CD4-positive, CD25-positive, alpha-beta regulatory T cell (primary cell): ENCODE results near the gene ZNF268. TPM values are rescaled to one million over a fixed set of nuclear protein-coding genes. Genes with fewer than 3 reads are reported as not detected.
A peak's percentile ranks its signal among the peaks of the same experiment; 100 is the strongest.

ENCODE experiments used
- ATAC-seq, 2 donors: fragments of 150-1000 bp; cut with Tn5 transposase; one replicate each; pipeline ENCODE4 v1.10.0; 2021; ENCODE audit warnings: low read depth in 2 of 2, moderate number of reproducible peaks in 2 of 2, moderate library complexity in 1 of 2
- DNase-seq, 3 donors: peaks; one replicate each; pipeline versions ENCODE4 v3.0.0 to v3.0.0-alpha.2; 2012 to 2022; ENCODE audit warnings: mixed read lengths in 1 of 3
- H3K27ac ChIP-seq: one replicate; pipeline ENCODE4 v1.7.0; 2013; ENCODE audit warnings: mild to moderate bottlenecking, low read length; ENCODE audit not compliant: insufficient read depth, poor library complexity, severe bottlenecking
- H3K27me3 ChIP-seq: one replicate; pipeline ENCODE4 v1.7.0; 2013; ENCODE audit warnings: low read length; ENCODE audit not compliant: control insufficient read depth, insufficient read depth
- H3K36me3 ChIP-seq: one replicate; pipeline ENCODE4 v1.7.0; 2013; ENCODE audit warnings: mild to moderate bottlenecking, low read length, moderate library complexity; ENCODE audit not compliant: control insufficient read depth, insufficient read depth
- H3K4me1 ChIP-seq: 2 replicates; pipeline ENCODE4 v1.7.0; 2013; ENCODE audit warnings: mild to moderate bottlenecking, low read length; ENCODE audit not compliant: insufficient read depth, control insufficient read depth, poor library complexity, severe bottlenecking
- H3K4me3 ChIP-seq: one replicate; pipeline ENCODE4 v1.7.0; 2013; ENCODE audit warnings: low read depth, mild to moderate bottlenecking, low read length, moderate library complexity
- H3K9me3 ChIP-seq, 2 experiments: 1 replicate in 1 of 2; 2 replicates in 1 of 2; pipeline ENCODE4 v1.7.0; 2013; ENCODE audit warnings: low read length in 2 of 2, mild to moderate bottlenecking in 1 of 2, moderate library complexity in 1 of 2; ENCODE audit not compliant: control insufficient read depth in 2 of 2
- H3K27ac Mint-ChIP-seq, 3 donors: one replicate each; pipeline ENCODE4 v1.8.0; 2020 to 2022; ENCODE audit warnings: mild to moderate bottlenecking in 3 of 3, mixed read lengths in 3 of 3, moderate library complexity in 2 of 3
- H3K27me3 Mint-ChIP-seq: one replicate; pipeline ENCODE4 v1.8.0; 2022; ENCODE audit warnings: mild to moderate bottlenecking, mixed read lengths
- H3K36me3 Mint-ChIP-seq: one replicate; pipeline ENCODE4 v1.8.0; 2020; ENCODE audit warnings: mixed read lengths
- H3K4me1 Mint-ChIP-seq, 4 donors: one replicate each; pipeline ENCODE4 v1.8.0; 2020 to 2022; ENCODE audit warnings: mixed read lengths in 4 of 4, mild to moderate bottlenecking in 1 of 4
- H3K4me3 Mint-ChIP-seq, 4 donors: one replicate each; pipeline ENCODE4 v1.8.0; 2020 to 2022; ENCODE audit warnings: mild to moderate bottlenecking in 4 of 4, mixed read lengths in 4 of 4, moderate library complexity in 3 of 4
- H3K9me3 Mint-ChIP-seq, 7 donors: one replicate each; pipeline ENCODE4 v1.8.0; 2020 to 2022; ENCODE audit warnings: mixed read lengths in 7 of 7, mild to moderate bottlenecking in 3 of 7, moderate library complexity in 2 of 7
- polyA plus RNA-seq, 4 donors: library from polyadenylated mRNA; unstranded; fragments of 300-500 nt; fragmentation: Illumina TruSeq; gene quantifications; one replicate each; pipeline ENCODE4 v1.2.3, GENCODE V29; 2021
- total RNA-seq: library from RNA; stranded (reverse); gene quantifications from one replicate; pipeline ENCODE4 v1.2.3, GENCODE V29; 2022

ZNF268 gene
- total and polyA plus RNA-seq, 5 donors from 2014 or later = 8.0 to 21.1 (median 14.2) TPM

DNA sequence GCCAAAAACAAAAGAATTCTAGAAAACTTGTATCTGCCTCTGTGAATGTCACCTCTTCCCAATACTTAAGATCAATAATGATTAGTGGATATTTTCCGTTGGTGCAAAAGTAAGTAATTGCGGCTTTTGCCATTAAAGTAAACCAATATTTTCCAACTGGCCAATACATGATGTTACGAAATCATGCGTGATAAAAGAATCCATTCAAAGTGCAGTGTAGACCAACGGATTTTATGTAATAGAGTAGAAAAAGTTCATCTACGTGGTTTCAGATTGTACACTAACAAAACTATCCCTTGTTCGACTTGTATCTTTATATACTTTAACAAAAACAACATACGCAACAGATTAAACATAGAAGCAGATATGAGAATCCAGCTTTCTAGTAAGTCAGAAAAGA lies 626 bp upstream of the ZNF268 start:
- Mint-ChIP-seq H3K4me1 (peaks cover 0 to 31% (median 18%) of the 10 kb centered on the region in 4 donors), H3K4me3 (peak overlapping the region in 2 of 4 donors; percentile 50 to 69), H3K27ac (peak overlapping the region in 1 of 3 donors; percentile 91), H3K9me3 (peaks cover 3 to 73% (median 35%) of the 10 kb centered on the region in 7 donors), H3K36me3 (peaks cover 34% of the 10 kb centered on the region), H3K27me3 (no peaks in the 10 kb centered on the region)
- H3K9me3 ChIP-seq = peaks cover 38 to 53% of the 10 kb centered on the region in 2 experiments
- H3K27me3 ChIP-seq = no peaks in the 10 kb centered on the region
- no peak for ATAC-seq
- H3K27ac ChIP-seq = no peak overlapping the region
- peak overlapping the region; percentile 89 for H3K4me3 ChIP-seq
- peaks cover 8% of the 10 kb centered on the region for H3K4me1 ChIP-seq
- DNase-seq = no peak
- peaks cover 30% of the 10 kb centered on the region for H3K36me3 ChIP-seq

DNA sequence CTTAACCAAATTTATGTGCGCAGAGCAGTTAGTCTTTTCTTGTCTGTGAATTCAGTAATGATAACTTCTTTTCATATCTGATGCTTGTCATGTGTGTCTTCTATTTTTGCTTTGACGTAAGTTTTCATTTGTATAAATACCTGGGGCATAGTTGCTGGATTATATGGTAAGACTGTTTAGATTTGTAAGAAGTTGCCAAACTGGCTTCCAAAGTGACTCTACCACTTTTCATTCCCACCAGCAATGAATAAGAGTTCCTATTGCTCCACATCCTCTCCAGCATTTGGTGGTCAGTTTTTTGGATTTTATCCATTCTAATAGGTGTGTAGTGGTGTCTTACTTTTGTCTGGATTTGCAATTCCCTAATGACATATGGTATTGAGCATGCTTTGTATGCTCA lies 8.9 kb downstream of the ZNF268 start:
- DNase-seq = no peak
- Mint-ChIP-seq H3K27ac (no peak overlapping the region), H3K9me3 (peaks cover 8 to 94% (median 48%) of the 10 kb centered on the region in 7 donors), H3K36me3 (peaks cover 98% of the 10 kb centered on the region), H3K4me1 (peaks cover 0 to 6% (median 5%) of the 10 kb centered on the region in 4 donors), H3K4me3 (no peak overlapping the region), H3K27me3 (no peaks in the 10 kb centered on the region)
- Histone ChIP-seq H3K9me3 (peaks cover 85 to 100% of the 10 kb centered on the region in 2 experiments), H3K36me3 (peaks cover 99% of the 10 kb centered on the region), H3K4me1 (no peaks in the 10 kb centered on the region), H3K4me3 (no peak overlapping the region), H3K27ac (no peak overlapping the region), H3K27me3 (no peaks in the 10 kb centered on the region)
- ATAC-seq = no peak

DNA sequence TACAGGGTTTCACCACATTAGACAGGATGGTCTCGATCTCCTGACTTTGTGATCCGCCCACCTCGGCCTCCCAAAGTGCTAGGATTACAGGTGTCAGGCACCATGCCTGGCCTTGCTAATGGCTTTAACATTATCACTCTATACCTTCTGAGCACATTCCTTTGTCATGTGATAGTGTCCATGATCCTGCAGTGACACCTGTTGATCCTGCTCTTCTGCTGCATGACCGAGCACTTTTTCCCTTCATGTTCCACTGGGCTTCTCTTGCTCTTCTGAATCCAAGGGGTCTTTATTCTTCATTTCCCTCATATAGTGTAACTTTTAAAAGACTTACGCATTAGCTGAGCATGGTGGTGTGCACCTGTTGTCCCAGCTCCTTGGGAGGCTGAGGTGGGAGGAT lies 11.6 kb downstream of the ZNF268 start:
- no peaks in the 10 kb centered on the region for H3K27me3 Mint-ChIP-seq
- H3K36me3 Mint-ChIP-seq = peaks cover 84% of the 10 kb centered on the region
- H3K27ac Mint-ChIP-seq = no peak overlapping the region
- ATAC-seq (no peak), DNase-seq (no peak)
- H3K4me1 ChIP-seq = no peaks in the 10 kb centered on the region
- H3K9me3 Mint-ChIP-seq = peaks cover 5 to 82% (median 45%) of the 10 kb centered on the region in 7 donors
- H3K27ac ChIP-seq = no peak overlapping the region
- H3K27me3 ChIP-seq = no peaks in the 10 kb centered on the region
- H3K4me3 Mint-ChIP-seq = no peak overlapping the region
- H3K36me3 ChIP-seq = peaks cover 87% of the 10 kb centered on the region
- no peak overlapping the region for H3K4me3 ChIP-seq
- peaks cover 71 to 87% of the 10 kb centered on the region in 2 experiments for H3K9me3 ChIP-seq
- H3K4me1 Mint-ChIP-seq = peaks cover 0 to 4% (median under 1%) of the 10 kb centered on the region in 4 donors

DNA sequence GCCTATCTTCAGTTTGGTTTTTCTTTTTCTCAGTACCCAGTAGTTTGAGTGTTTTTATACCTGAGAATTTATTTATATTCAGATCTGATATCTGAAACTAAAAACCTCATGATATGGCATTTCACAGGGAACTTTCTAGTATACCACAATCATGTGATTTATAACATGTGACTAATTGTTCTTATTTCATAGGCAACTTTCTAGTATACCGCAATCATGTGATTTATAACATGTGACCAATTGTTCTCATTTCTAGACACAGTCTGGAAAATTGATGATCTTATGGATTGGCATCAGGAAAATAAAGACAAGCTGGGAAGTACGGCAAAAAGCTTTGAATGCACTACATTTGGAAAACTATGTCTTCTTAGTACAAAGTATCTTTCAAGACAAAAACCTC lies 20.6 kb downstream of the ZNF268 start:
- Histone ChIP-seq H3K9me3 (peaks cover 70 to 72% of the 10 kb centered on the region in 2 experiments), H3K27me3 (no peaks in the 10 kb centered on the region), H3K27ac (no peak overlapping the region), H3K36me3 (peaks cover 30% of the 10 kb centered on the region), H3K4me1 (no peaks in the 10 kb centered on the region), H3K4me3 (peak overlapping the region; percentile 28)
- DNase-seq (no peak), ATAC-seq (no peak)
- H3K27ac Mint-ChIP-seq = no peak overlapping the region
- H3K4me3 Mint-ChIP-seq = no peak overlapping the region
- peaks cover 40% of the 10 kb centered on the region for H3K36me3 Mint-ChIP-seq
- H3K9me3 Mint-ChIP-seq = peaks cover 0 to 74% (median 31%) of the 10 kb centered on the region in 7 donors
- peaks cover 0 to 2% (median 0%) of the 10 kb centered on the region in 4 donors for H3K4me1 Mint-ChIP-seq
- H3K27me3 Mint-ChIP-seq = no peaks in the 10 kb centered on the region

DNA sequence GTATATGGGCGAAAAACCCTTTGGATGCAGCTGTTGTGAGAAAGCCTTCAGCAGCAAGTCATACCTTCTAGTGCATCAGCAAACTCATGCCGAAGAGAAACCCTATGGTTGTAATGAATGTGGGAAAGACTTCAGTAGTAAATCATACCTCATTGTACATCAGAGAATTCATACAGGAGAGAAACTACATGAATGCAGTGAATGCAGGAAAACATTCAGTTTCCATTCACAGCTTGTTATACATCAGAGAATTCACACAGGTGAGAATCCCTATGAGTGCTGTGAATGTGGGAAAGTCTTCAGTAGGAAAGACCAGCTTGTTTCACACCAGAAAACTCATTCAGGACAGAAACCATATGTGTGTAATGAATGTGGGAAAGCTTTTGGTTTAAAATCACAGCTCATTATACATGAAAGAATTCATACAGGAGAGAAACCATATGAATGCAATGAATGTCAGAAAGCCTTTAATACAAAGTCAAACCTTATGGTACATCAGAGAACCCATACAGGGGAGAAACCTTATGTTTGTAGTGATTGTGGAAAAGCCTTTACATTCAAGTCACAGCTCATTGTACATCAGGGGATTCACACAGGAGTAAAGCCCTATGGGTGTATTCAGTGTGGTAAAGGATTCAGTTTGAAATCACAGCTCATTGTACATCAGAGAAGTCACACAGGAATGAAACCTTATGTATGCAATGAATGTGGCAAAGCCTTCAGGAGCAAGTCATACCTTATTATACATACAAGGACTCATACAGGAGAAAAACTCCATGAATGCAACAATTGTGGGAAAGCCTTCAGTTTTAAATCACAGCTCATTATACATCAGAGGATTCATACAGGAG lies 21.4 kb downstream of the ZNF268 start:
- H3K9me3 ChIP-seq = peaks cover 78 to 80% of the 10 kb centered on the region in 2 experiments
- Mint-ChIP-seq H3K36me3 (peaks cover 40% of the 10 kb centered on the region), H3K27me3 (no peaks in the 10 kb centered on the region), H3K4me3 (peak overlapping the region in 1 of 4 donors; percentile 15), H3K9me3 (peaks cover 0 to 81% (median 31%) of the 10 kb centered on the region in 7 donors), H3K4me1 (peaks cover 0 to 2% (median 0%) of the 10 kb centered on the region in 4 donors), H3K27ac (no peak overlapping the region)
- H3K36me3 ChIP-seq = peaks cover 30% of the 10 kb centered on the region
- no peak for ATAC-seq
- no peaks in the 10 kb centered on the region for H3K4me1 ChIP-seq
- no peak overlapping the region for H3K27ac ChIP-seq
- H3K27me3 ChIP-seq = no peaks in the 10 kb centered on the region
- H3K4me3 ChIP-seq = peak overlapping the region; percentile 6
- no peak for DNase-seq

DNA sequence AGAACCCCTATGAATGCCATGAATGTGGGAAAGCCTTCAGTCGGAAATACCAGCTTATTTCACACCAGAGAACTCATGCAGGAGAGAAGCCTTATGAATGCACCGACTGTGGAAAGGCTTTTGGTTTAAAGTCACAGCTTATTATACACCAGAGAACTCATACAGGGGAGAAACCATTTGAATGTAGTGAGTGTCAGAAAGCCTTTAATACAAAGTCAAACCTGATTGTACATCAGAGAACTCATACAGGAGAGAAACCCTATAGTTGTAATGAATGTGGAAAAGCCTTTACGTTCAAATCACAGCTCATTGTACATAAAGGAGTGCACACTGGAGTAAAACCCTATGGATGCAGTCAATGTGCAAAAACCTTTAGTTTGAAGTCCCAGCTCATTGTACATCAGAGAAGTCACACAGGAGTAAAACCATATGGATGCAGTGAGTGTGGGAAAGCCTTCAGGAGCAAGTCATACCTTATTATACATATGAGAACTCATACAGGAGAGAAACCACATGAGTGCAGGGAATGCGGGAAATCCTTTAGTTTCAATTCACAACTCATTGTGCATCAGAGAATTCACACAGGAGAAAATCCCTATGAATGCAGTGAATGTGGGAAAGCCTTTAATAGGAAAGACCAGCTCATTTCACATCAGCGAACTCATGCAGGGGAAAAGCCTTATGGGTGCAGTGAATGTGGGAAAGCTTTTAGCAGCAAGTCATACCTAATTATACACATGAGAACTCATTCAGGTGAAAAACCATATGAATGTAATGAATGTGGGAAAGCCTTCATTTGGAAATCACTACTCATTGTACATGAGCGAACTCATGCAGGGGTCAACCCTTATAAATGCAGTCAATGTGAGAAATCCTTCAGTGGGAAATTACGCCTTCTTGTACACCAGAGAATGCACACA lies 22.3 kb downstream of the ZNF268 start:
- peaks cover 40% of the 10 kb centered on the region for H3K36me3 Mint-ChIP-seq
- no peaks in the 10 kb centered on the region for H3K27me3 Mint-ChIP-seq
- ATAC-seq (no peak), DNase-seq (no peak)
- H3K36me3 ChIP-seq = peaks cover 30% of the 10 kb centered on the region
- H3K4me1 Mint-ChIP-seq = peaks cover 0 to 2% (median 0%) of the 10 kb centered on the region in 4 donors
- peak overlapping the region; percentile 23 for H3K4me3 ChIP-seq
- no peaks in the 10 kb centered on the region for H3K4me1 ChIP-seq
- H3K27me3 ChIP-seq = no peaks in the 10 kb centered on the region
- no peak overlapping the region for H3K27ac ChIP-seq
- H3K9me3 ChIP-seq = peaks cover 84 to 89% of the 10 kb centered on the region in 2 experiments
- peaks cover 0 to 89% (median 31%) of the 10 kb centered on the region in 7 donors for H3K9me3 Mint-ChIP-seq
- H3K4me3 Mint-ChIP-seq = peak overlapping the region in 1 of 4 donors; percentile 15
- peak overlapping the region in 1 of 3 donors; percentile 43 for H3K27ac Mint-ChIP-seq

DNA sequence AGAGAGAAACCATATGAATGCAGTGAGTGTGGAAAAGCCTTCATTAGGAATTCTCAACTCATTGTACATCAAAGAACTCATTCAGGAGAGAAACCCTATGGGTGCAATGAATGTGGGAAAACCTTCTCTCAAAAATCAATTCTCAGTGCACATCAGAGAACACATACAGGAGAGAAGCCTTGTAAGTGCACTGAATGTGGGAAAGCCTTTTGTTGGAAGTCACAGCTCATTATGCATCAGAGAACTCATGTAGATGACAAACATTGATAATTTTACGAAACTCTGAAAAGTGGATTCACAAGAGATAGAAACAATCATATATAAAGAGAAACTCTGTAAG lies 22.9 kb downstream of the ZNF268 start:
- Histone ChIP-seq H3K4me1 (no peaks in the 10 kb centered on the region), H3K27ac (no peak overlapping the region), H3K9me3 (peaks cover 85 to 95% of the 10 kb centered on the region in 2 experiments), H3K36me3 (peaks cover 30% of the 10 kb centered on the region), H3K4me3 (peak overlapping the region; percentile 23), H3K27me3 (no peaks in the 10 kb centered on the region)
- ATAC-seq (no peak), DNase-seq (no peak)
- Mint-ChIP-seq H3K4me1 (peaks cover 0 to 2% (median 0%) of the 10 kb centered on the region in 4 donors), H3K4me3 (no peak overlapping the region), H3K27ac (no peak overlapping the region), H3K27me3 (no peaks in the 10 kb centered on the region), H3K9me3 (peaks cover 0 to 87% (median 31%) of the 10 kb centered on the region in 7 donors), H3K36me3 (peaks cover 37% of the 10 kb centered on the region)
